ENCODE data around the gene MPRIP. TPM values are rescaled to one million over a fixed set of nuclear protein-coding genes. Genes with fewer than 3 reads are reported as not detected.

Gene MPRIP
- total and polyA plus RNA-seq, 2 donors (not counting 1 experiment from before 2014, with no cell fraction given) = 130 to 299 TPM

GRCh38 chr17:17175917-17176316 is 133.7 kb downstream of the MPRIP start:
- Histone ChIP-seq H3K4me2 (replicated peaks; ENCODE audit: low read depth, low read length, poor library complexity, severe bottlenecking) (peak overlapping the region; percentile 63), H3K4me3 (ENCODE audit: control extremely low read depth in 1 of 5, extremely low read depth in 1 of 5, insufficient read depth in 1 of 5, low read depth in 2 of 5, low read length in 4 of 5) (peak overlapping the region in 1 of 5 experiments; percentile 6), H2AFZ (ENCODE audit: insufficient read depth, low read depth, low read length, poor library complexity, severe bottlenecking) (no peak overlapping the region), H3K27ac (ENCODE audit: low read length in 2 of 2) (peak overlapping the region; percentile 59 to 63), H3K9me3 (ENCODE audit: control extremely low read depth in 1 of 3, control insufficient read depth in 2 of 3, insufficient read depth in 1 of 3, low read length in 2 of 3) (no peaks in the 10 kb centered on the region), H3K79me2 (ENCODE audit: control insufficient read depth, insufficient read depth, low read length) (no peaks in the 10 kb centered on the region), H3K27me3 (replicated peaks in 1 of 4; ENCODE audit: control extremely low read depth in 1 of 4, control insufficient read depth in 3 of 4, insufficient read depth in 4 of 4, low read length in 3 of 4) (no peaks in the 10 kb centered on the region), H3K36me3 (replicated peaks in 1 of 2; ENCODE audit: control extremely low read depth in 1 of 2, control insufficient read depth in 1 of 2, extremely low read depth in 1 of 2, insufficient read depth in 2 of 2, low read length in 1 of 2) (peaks cover 6 to 87% of the 10 kb centered on the region in 2 experiments), H4K20me1 (ENCODE audit: control insufficient read depth, insufficient read depth, low read length, poor library complexity, severe bottlenecking) (peaks cover 9% of the 10 kb centered on the region), H3K9ac (ENCODE audit: low read length) (peak overlapping the region; percentile 12), H3K4me1 (ENCODE audit: control insufficient read depth in 2 of 2, insufficient read depth in 2 of 2, low read length in 2 of 2) (peaks cover 20 to 26% of the 10 kb centered on the region in 2 donors)
- Mint-ChIP-seq H3K4me1 (peaks cover 44% of the 10 kb centered on the region), H3K27me3 (no peaks in the 10 kb centered on the region), H3K4me3 (peak overlapping the region; percentile 72), H3K9me3 (ENCODE audit: insufficient read depth) (no peaks in the 10 kb centered on the region), H3K27ac (peak overlapping the region; percentile 88)
- ATAC-seq (ENCODE audit: low read depth) (peak; percentile 90), DNase-seq (peak; percentile 80)
- intact Hi-C loops (cut with micrococcal nuclease) = no loop called here
- CTCF ChIA-PET = interaction anchor here (1.1 kb wide), 1 partner anchor 170 kb away, joined by 3 read pairs; no protein-coding TSS in a partner anchor
- 14% methylated on average over 9 of the region's 12 CpGs for WGBS (ENCODE audit: insufficient coverage)
- no peak for TF ChIP-seq CTCF (IDR thresholded peaks at IDR 0.05)
- no peak for TF ChIP-seq EZH2 (IDR thresholded peaks at IDR 0.05; ENCODE audit: borderline replicate concordance, insufficient read depth, low read depth, low read length, poor library complexity, severe bottlenecking)
- POLR2A ChIA-PET = interaction anchor here (0.5 to 1.2 kb wide), 2 partner anchors 62 to 112 kb away, joined by 3 read pairs; no protein-coding TSS in a partner anchor

GRCh38 chr17:17176341-17176740 is 134.1 kb downstream of the MPRIP start:
- Histone ChIP-seq H3K27ac (ENCODE audit: low read length in 2 of 2) (peak overlapping the region; percentile 59 to 63), H3K79me2 (ENCODE audit: control insufficient read depth, insufficient read depth, low read length) (no peaks in the 10 kb centered on the region), H3K27me3 (replicated peaks in 1 of 4; ENCODE audit: control extremely low read depth in 1 of 4, control insufficient read depth in 3 of 4, insufficient read depth in 4 of 4, low read length in 3 of 4) (no peaks in the 10 kb centered on the region), H3K4me1 (ENCODE audit: control insufficient read depth in 2 of 2, insufficient read depth in 2 of 2, low read length in 2 of 2) (peaks cover 22 to 31% of the 10 kb centered on the region in 2 donors), H4K20me1 (ENCODE audit: control insufficient read depth, insufficient read depth, low read length, poor library complexity, severe bottlenecking) (peaks cover 9% of the 10 kb centered on the region), H3K36me3 (replicated peaks in 1 of 2; ENCODE audit: control extremely low read depth in 1 of 2, control insufficient read depth in 1 of 2, extremely low read depth in 1 of 2, insufficient read depth in 2 of 2, low read length in 1 of 2) (peaks cover 6 to 89% of the 10 kb centered on the region in 2 experiments), H3K4me3 (ENCODE audit: control extremely low read depth in 1 of 5, extremely low read depth in 1 of 5, insufficient read depth in 1 of 5, low read depth in 2 of 5, low read length in 4 of 5) (peak overlapping the region in 1 of 5 experiments; percentile 6), H3K9me3 (ENCODE audit: control extremely low read depth in 1 of 3, control insufficient read depth in 2 of 3, insufficient read depth in 1 of 3, low read length in 2 of 3) (no peaks in the 10 kb centered on the region), H2AFZ (ENCODE audit: insufficient read depth, low read depth, low read length, poor library complexity, severe bottlenecking) (no peak overlapping the region), H3K4me2 (replicated peaks; ENCODE audit: low read depth, low read length, poor library complexity, severe bottlenecking) (peak overlapping the region; percentile 63), H3K9ac (ENCODE audit: low read length) (no peak overlapping the region)
- DNase-seq = no peak
- ATAC-seq (ENCODE audit: low read depth) = no peak
- H3K4me1 Mint-ChIP-seq = peaks cover 47% of the 10 kb centered on the region
- H3K4me3 Mint-ChIP-seq = peak overlapping the region; percentile 72
- H3K27ac Mint-ChIP-seq = peak overlapping the region; percentile 88
- no peaks in the 10 kb centered on the region for H3K9me3 Mint-ChIP-seq (ENCODE audit: insufficient read depth)
- no peaks in the 10 kb centered on the region for H3K27me3 Mint-ChIP-seq
- no peak for TF ChIP-seq CTCF (IDR thresholded peaks at IDR 0.05)
- TF ChIP-seq EZH2 (IDR thresholded peaks at IDR 0.05; ENCODE audit: borderline replicate concordance, insufficient read depth, low read depth, low read length, poor library complexity, severe bottlenecking) = no peak
- ChIA-PET POLR2A (interaction anchor here (1.2 kb wide), 1 partner anchor 61 kb away, joined by 3 read pairs; no protein-coding TSS in a partner anchor), CTCF (no interaction called here)
- 94% methylated on average over 12 of the region's 12 CpGs for WGBS (ENCODE audit: insufficient coverage)
- intact Hi-C loops (cut with micrococcal nuclease) = no loop called here
